HG02943 (cell line): ENCODE results near the gene ZNF124.

Experiments used
- ATAC-seq: cut with Tn5 transposase; IDR thresholded peaks from one replicate; pipeline ENCODE4 v1.9.1; 2021; ENCODE audit warnings: mild to moderate bottlenecking, low read depth, moderate library complexity; ENCODE audit not compliant: unreplicated experiment

The ZNF124 gene

DNA sequence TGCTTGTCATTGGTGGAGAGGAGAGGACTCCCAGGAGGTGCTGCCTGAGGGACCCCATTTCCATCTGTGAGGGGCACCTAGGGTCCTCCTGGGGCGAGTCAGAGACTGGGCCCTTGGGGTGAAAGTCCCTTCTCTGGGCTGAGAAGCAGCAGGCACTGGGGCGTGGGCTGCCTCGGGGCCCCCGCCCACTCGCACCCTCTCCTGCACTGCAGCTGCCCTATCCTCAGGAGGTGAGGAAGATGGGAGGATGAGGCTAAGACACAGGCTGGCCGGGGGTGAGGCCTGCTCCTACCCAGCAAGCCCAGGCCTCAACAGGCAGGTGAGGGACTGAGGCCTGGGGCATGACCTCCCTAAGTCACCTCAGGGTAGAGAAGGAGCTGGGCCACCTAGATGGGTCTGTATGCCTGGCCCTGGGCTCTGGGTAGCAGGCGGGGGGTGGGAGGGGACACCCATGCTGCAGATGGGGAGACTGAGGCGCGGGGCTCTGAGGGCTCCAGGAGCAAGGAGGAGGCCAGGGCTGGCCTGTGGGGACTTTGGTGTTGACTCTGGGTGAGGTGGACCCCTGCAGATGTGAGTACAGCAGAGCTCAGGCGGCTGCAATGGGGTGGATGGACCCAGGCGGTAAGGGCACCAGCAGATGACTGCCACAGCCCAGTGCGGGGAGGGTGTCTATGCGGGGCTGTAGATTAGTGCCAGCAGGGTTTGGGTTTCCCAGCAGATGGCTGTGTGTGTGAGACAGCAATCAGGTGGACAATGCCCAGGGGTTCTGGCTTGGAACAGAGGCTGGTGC lies 57.3 kb downstream of the ZNF124 start:
- no peak for ATAC-seq

DNA sequence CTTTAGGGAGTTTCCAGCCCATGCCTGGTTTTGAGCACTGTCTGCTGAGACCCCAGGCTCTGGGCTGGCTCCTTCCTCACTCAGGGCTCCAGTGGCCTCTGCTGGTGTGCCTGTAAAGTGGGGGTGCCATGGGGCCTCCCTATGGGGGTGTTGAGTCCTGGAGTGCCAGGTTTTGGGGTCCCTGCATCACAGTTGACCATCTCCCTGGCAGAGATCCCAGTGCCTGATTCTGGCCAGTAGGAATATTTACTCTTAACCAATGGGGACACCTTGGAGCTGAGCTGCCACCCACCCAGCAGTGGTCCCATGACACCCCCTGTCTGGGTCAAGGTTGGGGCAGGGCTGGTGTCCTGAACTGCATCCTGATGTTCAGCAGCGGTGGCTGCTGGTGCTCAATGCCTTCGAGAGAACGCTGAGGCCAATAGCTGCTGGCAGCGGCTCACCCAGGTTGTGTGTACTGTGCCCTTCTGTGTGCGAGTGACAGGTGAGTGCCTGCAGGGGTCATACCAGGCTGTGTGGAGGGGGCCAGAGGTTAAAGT lies 58.0 kb downstream of the ZNF124 start:
- ATAC-seq = no peak

DNA sequence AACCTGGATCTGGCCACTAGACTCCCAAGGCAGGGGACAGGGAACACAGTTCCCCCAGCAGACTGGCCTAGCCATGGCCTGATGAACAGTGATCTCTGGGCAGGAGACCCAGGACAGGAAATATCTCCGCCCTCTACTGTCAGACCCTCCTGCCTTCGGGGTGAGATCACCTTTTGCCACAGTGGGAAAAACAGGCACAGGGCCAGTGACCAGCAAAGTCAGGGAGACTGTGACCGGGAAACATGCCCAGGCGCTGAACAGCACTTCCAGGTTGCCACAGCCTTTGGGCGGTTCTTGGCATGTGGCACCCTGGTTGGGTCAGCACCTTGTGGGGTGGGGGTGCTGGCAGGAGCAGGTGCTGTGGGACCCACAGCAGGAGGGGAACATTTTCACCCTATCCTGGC lies 58.7 kb downstream of the ZNF124 start:
- no peak for ATAC-seq

DNA sequence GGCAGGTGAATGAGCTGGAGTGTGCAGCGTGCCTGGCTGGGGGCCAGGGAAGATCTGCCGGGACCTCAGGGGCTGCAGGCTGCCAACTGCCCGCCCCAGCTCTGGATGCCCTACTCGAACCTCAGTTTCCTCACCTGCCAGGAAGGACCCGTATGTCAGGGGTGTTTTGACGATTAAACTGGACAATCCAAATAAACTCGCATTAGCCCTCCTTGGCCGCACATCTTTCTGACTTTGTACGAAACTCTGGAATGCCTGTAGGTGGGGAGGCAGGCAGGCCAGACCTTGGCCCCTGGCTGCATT lies 59.4 kb downstream of the ZNF124 start:
- ATAC-seq = no peak

GRCh38 chr1:247111700-247112478 lies 59.9 kb downstream of the ZNF124 start:
- no peak for ATAC-seq

DNA sequence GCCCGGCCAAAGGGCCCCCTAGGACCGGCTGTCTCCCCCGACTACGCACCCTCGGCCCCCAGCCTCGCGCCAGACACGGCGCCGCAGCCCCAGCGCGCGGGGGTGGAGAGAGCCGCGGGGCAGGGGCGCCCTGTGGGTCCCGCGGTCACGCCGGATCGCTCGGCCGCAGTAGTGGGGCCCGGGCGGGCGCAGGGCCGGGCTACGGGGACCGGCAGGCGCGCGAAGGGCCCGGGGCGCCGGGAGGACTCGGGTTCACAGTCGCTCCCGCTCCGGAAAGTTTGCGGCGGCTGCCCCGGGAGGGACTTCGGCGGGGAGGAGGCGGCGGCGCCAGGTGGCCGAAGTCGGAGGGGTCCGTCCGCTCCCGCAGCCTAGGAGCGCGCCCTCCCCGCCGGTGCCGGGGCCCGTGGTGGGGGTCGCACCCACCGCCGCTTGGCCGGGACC lies 60.5 kb downstream of the ZNF124 start:
- ATAC-seq = no peak

GRCh38 chr1:247110627-247111258 lies 61.1 kb downstream of the ZNF124 start:
- ATAC-seq = no peak

DNA sequence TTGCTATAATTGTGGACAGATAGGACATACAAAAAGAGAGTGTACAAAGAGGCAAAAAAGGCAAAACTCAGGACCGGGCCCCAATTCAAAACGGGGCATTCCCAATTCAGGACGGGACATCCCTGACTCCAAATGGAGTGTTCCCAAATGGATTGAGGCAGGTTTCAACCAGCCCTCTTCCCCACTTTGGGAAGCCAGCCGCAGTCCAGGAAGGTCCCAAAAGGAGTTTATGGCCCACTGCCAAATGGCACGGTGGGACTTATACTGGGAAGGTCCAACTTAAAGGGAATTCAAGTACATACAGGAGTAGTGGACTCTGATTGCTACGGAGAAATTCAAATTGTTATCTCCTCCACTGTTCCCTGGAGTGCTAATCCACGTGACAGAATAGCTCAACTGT lies 64.1 kb downstream of the ZNF124 start:
- no peak for ATAC-seq

DNA sequence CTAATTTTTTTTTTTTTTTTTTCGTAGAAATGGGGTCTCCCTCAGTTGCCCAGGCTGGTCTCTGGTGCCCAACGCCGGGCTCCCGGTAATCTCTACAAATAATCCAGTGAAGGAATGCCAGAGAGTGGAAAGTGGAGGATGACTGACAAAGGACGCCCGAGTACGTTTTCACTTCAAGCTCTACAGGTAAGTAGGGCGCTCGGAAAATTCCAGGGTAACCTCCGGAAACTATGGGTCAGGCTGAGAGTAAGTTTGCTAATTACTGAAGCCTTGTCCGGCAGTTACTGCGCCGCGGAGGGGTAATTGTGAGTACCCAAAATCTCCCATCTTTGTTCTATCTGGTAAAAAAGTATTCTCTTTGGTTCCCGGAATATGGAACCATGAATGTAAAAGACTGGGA lies 65.9 kb downstream of the ZNF124 start:
- no peak for ATAC-seq
